Stomach (tissue), 4 donors: ENCODE results near the gene LRRC61.

ENCODE experiments used
- EP300 ChIP-seq: sonication (generic); formaldehyde crosslinking; IDR thresholded peaks from one replicate; pipeline ENCODE4 v1.6.1; 2017; ENCODE audit warnings: antibody characterized with exemption
- POLR2A ChIP-seq, 4 donors: fragments of 450-650 bp; IDR thresholded peaks; one replicate each; pipeline ENCODE4 v1.6.1; 2016; ENCODE audit warnings: antibody characterized with exemption in 4 of 4, control low read depth in 2 of 4, mild to moderate bottlenecking in 1 of 4, moderate library complexity in 1 of 4

DNA sequence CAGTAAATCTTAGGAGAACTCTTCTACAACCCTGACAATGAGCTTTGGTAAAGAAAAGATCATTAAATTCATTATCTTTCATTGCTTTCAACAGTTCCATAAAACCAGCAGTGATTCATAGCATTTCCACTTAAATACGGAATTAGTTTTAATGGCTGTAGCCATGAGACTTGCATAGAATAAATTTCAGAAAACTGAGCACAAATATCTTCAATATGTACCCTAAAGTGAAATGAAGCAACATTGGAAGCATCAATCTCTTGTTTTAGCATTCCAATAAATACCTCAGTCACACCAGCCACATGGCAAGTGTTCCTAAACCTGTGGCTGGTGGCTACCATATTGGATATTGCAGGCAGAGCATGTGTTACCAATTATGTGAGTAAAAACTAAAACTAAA, 21.9 kb downstream of the LRRC61 start:
- TF ChIP-seq EP300 = no peak
- no peak for TF ChIP-seq POLR2A (IDR thresholded peaks at IDR 0.05)
